DMS 273 treated with DMSO at 0.1 percent for 48 hours (cell line): ENCODE data around the gene LEFTY1.

Experiments used
- DNase-seq: peaks from one replicate; lab custom pipeline; 2025; lab: John Stamatoyannopoulos, UW

The LEFTY1 gene

GRCh38 chr1:225873281-225873850 lies 15.6 kb downstream of the LEFTY1 start:
- DNase-seq: no peak

GRCh38 chr1:225872075-225872430 lies 16.9 kb downstream of the LEFTY1 start:
- DNase-seq: no peak

GRCh38 chr1:225871359-225872074 lies 17.4 kb downstream of the LEFTY1 start:
- no peak for DNase-seq

GRCh38 chr1:225870911-225871310 lies 18.0 kb downstream of the LEFTY1 start:
- no peak for DNase-seq

- DNase-seq: no peak
Measured at GRCh38 chr1:225868631-225869330, 20.2 kb downstream of the LEFTY1 start.

- no peak for DNase-seq
Measured at GRCh38 chr1:225866981-225867380, 22.0 kb downstream of the LEFTY1 start.

- no peak for DNase-seq
Measured at GRCh38 chr1:225866061-225866837, 22.7 kb downstream of the LEFTY1 start.

GRCh38 chr1:225865514-225865913 lies 23.4 kb downstream of the LEFTY1 start:
- DNase-seq: no peak

GRCh38 chr1:225863167-225863566 lies 25.8 kb downstream of the LEFTY1 start:
- DNase-seq: no peak

GRCh38 chr1:225862581-225862950 lies 26.4 kb downstream of the LEFTY1 start:
- no peak for DNase-seq

- DNase-seq: no peak
Measured at GRCh38 chr1:225861834-225862580, 26.9 kb downstream of the LEFTY1 start.

GRCh38 chr1:225860876-225861441 lies 28.0 kb downstream of the LEFTY1 start:
- DNase-seq: no peak

- no peak for DNase-seq
Measured at GRCh38 chr1:225860107-225860506, 28.8 kb downstream of the LEFTY1 start.

GRCh38 chr1:225859151-225859550 lies 29.8 kb downstream of the LEFTY1 start:
- no peak for DNase-seq

- DNase-seq: no peak
Measured at GRCh38 chr1:225857256-225857655, 31.7 kb downstream of the LEFTY1 start.

GRCh38 chr1:225855503-225856300 lies 33.2 kb downstream of the LEFTY1 start:
- no peak for DNase-seq

- DNase-seq: no peak
Measured at GRCh38 chr1:225853441-225853840, 35.5 kb downstream of the LEFTY1 start.

GRCh38 chr1:225852413-225853124 lies 36.4 kb downstream of the LEFTY1 start:
- DNase-seq: no peak

GRCh38 chr1:225851805-225852204 lies 37.1 kb downstream of the LEFTY1 start:
- no peak for DNase-seq

GRCh38 chr1:225850370-225850769 lies 38.6 kb downstream of the LEFTY1 start:
- no peak for DNase-seq
